SK-N-SH (cell line): ENCODE results near the gene PAFAH1B2. TPM values are rescaled to one million over a fixed set of nuclear protein-coding genes. Genes with fewer than 3 reads are reported as not detected.
A peak's percentile ranks its signal among the peaks of the same experiment; 100 is the strongest.

Experiments
- CTCF ChIA-PET: fragments of 300-600, 350-600 bp; formaldehyde crosslinking; extraction: SDS; loops from one replicate; lab custom pipeline; 2021; lab: Yijun Ruan, JAX
- POLR2A ChIA-PET: fragments of 350-600 bp; sonication (Branson Sonifier 250); formaldehyde crosslinking; extraction: SDS; loops from one replicate; lab custom pipeline; 2020; ENCODE audit warnings: antibody characterized with exemption, inconsistent platforms; lab: Yijun Ruan, JAX
- DNase-seq: peaks from one replicate; pipeline ENCODE4 v3.0.0; 2012
- H2AFZ ChIP-seq: fragments of 200-600 bp; sonication (generic); 2 replicates; pipeline ENCODE4 v1.8.1; 2016; ENCODE audit warnings: antibody characterized with exemption, mild to moderate bottlenecking, low read depth
- H3F3A ChIP-seq: fragments of 200-600 bp; sonication (generic); replicated peaks from 2 replicates; pipeline ENCODE3; 2016; ENCODE audit warnings: antibody characterized with exemption, mild to moderate bottlenecking; ENCODE audit not compliant: insufficient read depth
- H3K27ac ChIP-seq, 2 experiments: fragments of 200-500 bp in 1 of 2; fragments of 200-600 bp in 1 of 2; sonication (Bioruptor generic) in 1 of 2; sonication (generic), shearing (Covaris generic) in 1 of 2; 2 replicates each; pipeline versions ENCODE4 v1.5.1 to v1.6.1; 2014 to 2016; ENCODE audit warnings: low read depth in 2 of 2, inconsistent platforms in 1 of 2, low read length in 1 of 2, mild to moderate bottlenecking in 1 of 2, mixed read lengths in 1 of 2
- H3K27me3 ChIP-seq: fragments of 200-600 bp; sonication (generic), shearing (Covaris generic); 2 replicates; pipeline ENCODE4 v1.6.1; 2016; ENCODE audit warnings: mixed run types; ENCODE audit not compliant: insufficient read depth
- H3K36me3 ChIP-seq, 2 experiments: fragments of 200-500 bp in 1 of 2; fragments of 200-600 bp in 1 of 2; sonication (Bioruptor generic) in 1 of 2; sonication (generic) in 1 of 2; replicated peaks in 1 of 2; 2 replicates each; pipeline versions ENCODE3 to v1.5.1; 2014 to 2016; ENCODE audit warnings: low read length in 1 of 2, mild to moderate bottlenecking in 1 of 2; ENCODE audit not compliant: insufficient read depth in 2 of 2, control insufficient read depth in 1 of 2
- H3K4me1 ChIP-seq, 2 experiments: fragments of 200-500 bp in 1 of 2; fragments of 200-600 bp in 1 of 2; sonication (Bioruptor generic) in 1 of 2; sonication (generic), shearing (Covaris generic) in 1 of 2; 2 replicates each; pipeline versions ENCODE4 v1.5.1 to v1.6.1; 2014 to 2016; ENCODE audit warnings: low read depth in 1 of 2, low read length in 1 of 2, mixed run types in 1 of 2; ENCODE audit not compliant: insufficient read depth in 2 of 2, control insufficient read depth in 1 of 2
- H3K4me2 ChIP-seq: fragments of 200-600 bp; sonication (generic), shearing (Covaris generic); 2 replicates; pipeline ENCODE4 v1.6.1; 2017; ENCODE audit warnings: mixed run types
- H3K4me3 ChIP-seq, 2 experiments: fragments of 200-500 bp in 1 of 2; fragments of 200-600 bp in 1 of 2; sonication (Bioruptor generic) in 1 of 2; sonication (generic), shearing (Covaris generic) in 1 of 2; 2 replicates each; pipeline versions ENCODE4 v1.5.1 to v1.8.1; 2014 to 2016; ENCODE audit warnings: low read depth in 2 of 2, inconsistent platforms in 1 of 2, low read length in 1 of 2, mild to moderate bottlenecking in 1 of 2, mixed read lengths in 1 of 2, moderate library complexity in 1 of 2
- H3K79me2 ChIP-seq: fragments of 200-600 bp; sonication (generic); 2 replicates; pipeline ENCODE4 v1.8.1; 2017; ENCODE audit warnings: mild to moderate bottlenecking; ENCODE audit not compliant: insufficient read depth
- H3K9ac ChIP-seq: fragments of 200-600 bp; sonication (generic); 2 replicates; pipeline ENCODE4 v1.6.1; 2017; ENCODE audit warnings: mixed run types
- H3K9me2 ChIP-seq: fragments of 200-600 bp; sonication (generic); 2 replicates; pipeline ENCODE4 v1.6.1; 2017; ENCODE audit warnings: mixed run types
- H3K9me3 ChIP-seq: fragments of 200-600 bp; sonication (generic); 2 replicates; pipeline ENCODE4 v1.6.1; 2017; ENCODE audit warnings: mixed run types, mild to moderate bottlenecking, moderate library complexity
- H4K20me1 ChIP-seq: fragments of 200-600 bp; sonication (generic); 2 replicates; pipeline ENCODE4 v1.6.1; 2017; ENCODE audit warnings: mild to moderate bottlenecking, mixed run types; ENCODE audit not compliant: insufficient read depth
- CHD2 ChIP-seq: fragments of 150-350 bp; IDR thresholded peaks from 2 replicates; pipeline ENCODE4 v1.6.1; 2018; ENCODE audit warnings: low read length; ENCODE audit not compliant: partially characterized antibody
- ELF1 ChIP-seq: IDR thresholded peaks from 2 replicates; pipeline ENCODE4 v1.4.0; 2012
- EZH2phosphoT487 ChIP-seq: fragments of 200-600 bp; sonication (generic); IDR thresholded peaks from 2 replicates; pipeline ENCODE4 v1.6.1; 2017; ENCODE audit warnings: low read depth, mixed run types, mild to moderate bottlenecking, antibody characterized with exemption, moderate library complexity, borderline replicate concordance
- FOSL2 ChIP-seq: IDR thresholded peaks from 2 replicates; pipeline ENCODE4 v1.4.0; 2012; ENCODE audit warnings: low read depth, mild to moderate bottlenecking, moderate library complexity, borderline replicate concordance
- FOXJ3 ChIP-seq: sonication (generic); formaldehyde crosslinking; IDR thresholded peaks from 2 replicates; pipeline ENCODE4 v1.5.1; 2020; ENCODE audit warnings: mild to moderate bottlenecking, missing genetic modification reagents
- GABPA ChIP-seq: IDR thresholded peaks from 2 replicates; pipeline ENCODE4 v1.4.0; 2012; ENCODE audit warnings: low read depth, mild to moderate bottlenecking
- GATA2 ChIP-seq: sonication (generic); formaldehyde crosslinking; IDR thresholded peaks from 2 replicates; pipeline ENCODE4 v1.5.0; 2020; ENCODE audit warnings: mild to moderate bottlenecking, missing genetic modification reagents
- MEF2A ChIP-seq: IDR thresholded peaks from 2 replicates; pipeline ENCODE4 v1.4.0; 2012; ENCODE audit warnings: low read depth, borderline replicate concordance
- NRF1 ChIP-seq: IDR thresholded peaks from 2 replicates; pipeline ENCODE4 v1.6.1; 2012; ENCODE audit warnings: low read depth, mild to moderate bottlenecking, low read length
- POLR2AphosphoS5 ChIP-seq: IDR thresholded peaks from 2 replicates; pipeline ENCODE4 v1.6.1; 2012; ENCODE audit warnings: low read depth, low read length
- SMC3 ChIP-seq: IDR thresholded peaks from 2 replicates; pipeline ENCODE4 v1.6.1; 2012; ENCODE audit warnings: low read depth, low read length, improper control_type of control experiment
- TAF1 ChIP-seq: IDR thresholded peaks from 2 replicates; pipeline ENCODE4 v1.6.1; 2012; ENCODE audit warnings: low read depth, mild to moderate bottlenecking, low read length, moderate library complexity, borderline replicate concordance
- TCF12 ChIP-seq: IDR thresholded peaks from 2 replicates; pipeline ENCODE4 v1.4.0; 2012
- YY1 ChIP-seq: IDR thresholded peaks from 2 replicates; pipeline ENCODE4 v1.4.0; 2012; ENCODE audit warnings: low read depth, mild to moderate bottlenecking
- WGBS: methylation state at CpG from one replicate; pipeline ENCODE4 v1.1.6; 2017; ENCODE audit warnings: low lambda C conversion rate; 5-methylcytosine and 5-hydroxymethylcytosine counted together
- polyA plus RNA-seq, 3 experiments: library from polyadenylated mRNA; depleted of rRNA; stranded (reverse); fragments of >200 nt; gene quantifications; 2 replicates each; pipeline ENCODE4 v1.2.3, GENCODE V29; 2012
- TF ChIP-seq, protein P1 (sequence below): IDR thresholded peaks from 2 replicates; pipeline ENCODE4 v1.4.0; 2012; ENCODE audit warnings: low read depth, borderline replicate concordance
- TF ChIP-seq, protein P2 (sequence below): fragments of 150-350 bp; IDR thresholded peaks from 2 replicates; pipeline ENCODE4 v1.6.1; 2016; ENCODE audit warnings: mild to moderate bottlenecking, low read depth, low read length
- TF ChIP-seq, protein P3 (sequence below): IDR thresholded peaks from 2 replicates; pipeline ENCODE4 v1.6.1; 2012; ENCODE audit warnings: mild to moderate bottlenecking, low read depth, low read length, moderate library complexity
- TF ChIP-seq, protein P4 (sequence below): IDR thresholded peaks from 2 replicates; pipeline ENCODE4; 2012
- TF ChIP-seq, protein P5 (sequence below): fragments of 150-350 bp; IDR thresholded peaks from 2 replicates; pipeline ENCODE4 v1.6.1; 2017; ENCODE audit warnings: antibody characterized with exemption, low read length, low read depth, borderline replicate concordance
- TF ChIP-seq, protein P6 (sequence below): fragments of 200-600 bp; sonication (generic); IDR thresholded peaks from 2 replicates; pipeline ENCODE4 v1.6.1; 2017; ENCODE audit warnings: antibody characterized with exemption, mild to moderate bottlenecking, moderate library complexity

Gene PAFAH1B2
- polyA plus RNA-seq, 1 of the 3 experiments (the other 2 are of a cell fraction), result 19.6 TPM

DNA sequence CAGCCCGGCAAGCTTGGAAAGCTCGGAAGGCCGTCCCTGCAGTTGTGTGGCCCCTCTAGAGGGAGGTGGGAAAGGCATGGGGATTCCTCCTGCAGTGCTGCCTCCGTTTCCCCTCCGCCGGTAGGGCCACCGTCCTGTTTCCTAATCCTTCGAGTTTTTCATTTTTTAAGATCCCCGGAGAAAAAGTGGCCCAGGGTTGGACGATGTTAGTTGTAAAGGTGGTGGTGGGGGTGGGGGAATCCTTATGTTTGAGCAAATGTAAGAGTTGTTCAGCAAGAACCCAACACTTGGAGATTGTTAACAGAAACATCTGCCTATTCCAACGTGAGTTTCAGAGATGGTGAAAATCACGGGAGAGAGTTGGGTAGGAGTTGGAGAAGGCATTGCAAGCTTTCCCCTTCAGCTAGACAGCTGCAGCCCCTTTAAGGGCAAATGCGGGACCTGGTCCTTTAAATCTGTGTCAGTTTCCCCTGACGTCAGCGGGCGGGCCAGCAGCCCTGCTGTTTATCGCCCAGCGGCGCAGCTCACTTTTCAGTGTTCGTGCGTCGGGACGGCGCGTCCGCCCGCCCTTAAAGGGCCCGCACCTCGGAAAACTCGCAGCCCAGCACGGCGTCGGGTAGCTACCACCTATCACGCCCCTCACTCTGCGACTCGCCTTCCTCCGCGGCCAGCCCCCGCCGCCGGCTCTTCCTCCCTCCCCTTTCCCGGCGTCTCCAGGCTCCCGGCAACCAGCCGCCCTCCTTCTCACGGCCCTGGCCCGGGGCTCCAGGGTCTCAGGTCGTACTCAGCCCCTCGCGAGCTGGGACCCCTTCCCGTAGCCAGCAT is 34.3 kb downstream of the PAFAH1B2 start, which contains the start of gene SIDT2:
Gene SIDT2 (plus strand): TSS at position 534 of the 825 bp plus-strand sequence. CDS start 521 bp downstream, outside the sequence.
- POLR2A ChIA-PET, result interaction anchor here (0.7 to 1.0 kb wide), 3 partner anchors 16 to 32 kb away, joined by 3 read pairs; no protein-coding TSS in a partner anchor
- peaks cover 10 to 21% of the 10 kb centered on the region in 2 experiments; a peak in 2 of 4 replicates for H3K4me1 ChIP-seq
- peak; percentile 92 for DNase-seq
- H3K4me2 ChIP-seq, result peak within 1 kb of the TSS; percentile 99
- 5% methylated on average over 38 of the region's 51 CpGs for WGBS
- no peaks in the 10 kb centered on the region for H3K9me3 ChIP-seq
- CTCF ChIA-PET, result interaction anchor here (0.6 to 6.4 kb wide), 7 partner anchors 8 to 387 kb away, joined by 3 to 54 read pairs (median 3); partner anchors contain the start of genes APOA5, PCSK7 and RNF214
- no peaks in the 10 kb centered on the region for H3K27me3 ChIP-seq
- peaks cover 20% of the 10 kb centered on the region for H3F3A ChIP-seq
- peaks cover 11% of the 10 kb centered on the region; the same call in 1 of the 2 replicates for H3K79me2 ChIP-seq
- H3K36me3 ChIP-seq, result peaks cover 8 to 12% of the 10 kb centered on the region in 2 experiments
- peak within 1 kb of the TSS; percentile 42 to 82 for H3K27ac ChIP-seq
- H3K9ac ChIP-seq, result peak within 1 kb of the TSS; percentile 81
- H2AFZ ChIP-seq, result peak within 1 kb of the TSS; percentile 78
- peak within 1 kb of the TSS; percentile 76 to 77 for H3K4me3 ChIP-seq
- no peaks in the 10 kb centered on the region for H3K9me2 ChIP-seq
- no peaks in the 10 kb centered on the region for H4K20me1 ChIP-seq
- peak; percentile 52; the same call in 1 of the 2 replicates for TF ChIP-seq NRF1
- TF ChIP-seq, protein P1, sequence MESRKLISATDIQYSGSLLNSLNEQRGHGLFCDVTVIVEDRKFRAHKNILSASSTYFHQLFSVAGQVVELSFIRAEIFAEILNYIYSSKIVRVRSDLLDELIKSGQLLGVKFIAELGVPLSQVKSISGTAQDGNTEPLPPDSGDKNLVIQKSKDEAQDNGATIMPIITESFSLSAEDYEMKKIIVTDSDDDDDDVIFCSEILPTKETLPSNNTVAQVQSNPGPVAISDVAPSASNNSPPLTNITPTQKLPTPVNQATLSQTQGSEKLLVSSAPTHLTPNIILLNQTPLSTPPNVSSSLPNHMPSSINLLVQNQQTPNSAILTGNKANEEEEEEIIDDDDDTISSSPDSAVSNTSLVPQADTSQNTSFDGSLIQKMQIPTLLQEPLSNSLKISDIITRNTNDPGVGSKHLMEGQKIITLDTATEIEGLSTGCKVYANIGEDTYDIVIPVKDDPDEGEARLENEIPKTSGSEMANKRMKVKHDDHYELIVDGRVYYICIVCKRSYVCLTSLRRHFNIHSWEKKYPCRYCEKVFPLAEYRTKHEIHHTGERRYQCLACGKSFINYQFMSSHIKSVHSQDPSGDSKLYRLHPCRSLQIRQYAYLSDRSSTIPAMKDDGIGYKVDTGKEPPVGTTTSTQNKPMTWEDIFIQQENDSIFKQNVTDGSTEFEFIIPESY, result no peak
- TF ChIP-seq, protein P2, sequence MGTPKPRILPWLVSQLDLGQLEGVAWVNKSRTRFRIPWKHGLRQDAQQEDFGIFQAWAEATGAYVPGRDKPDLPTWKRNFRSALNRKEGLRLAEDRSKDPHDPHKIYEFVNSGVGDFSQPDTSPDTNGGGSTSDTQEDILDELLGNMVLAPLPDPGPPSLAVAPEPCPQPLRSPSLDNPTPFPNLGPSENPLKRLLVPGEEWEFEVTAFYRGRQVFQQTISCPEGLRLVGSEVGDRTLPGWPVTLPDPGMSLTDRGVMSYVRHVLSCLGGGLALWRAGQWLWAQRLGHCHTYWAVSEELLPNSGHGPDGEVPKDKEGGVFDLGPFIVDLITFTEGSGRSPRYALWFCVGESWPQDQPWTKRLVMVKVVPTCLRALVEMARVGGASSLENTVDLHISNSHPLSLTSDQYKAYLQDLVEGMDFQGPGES, result no peak
- TF ChIP-seq SMC3, result no peak
- TF ChIP-seq, protein P3, sequence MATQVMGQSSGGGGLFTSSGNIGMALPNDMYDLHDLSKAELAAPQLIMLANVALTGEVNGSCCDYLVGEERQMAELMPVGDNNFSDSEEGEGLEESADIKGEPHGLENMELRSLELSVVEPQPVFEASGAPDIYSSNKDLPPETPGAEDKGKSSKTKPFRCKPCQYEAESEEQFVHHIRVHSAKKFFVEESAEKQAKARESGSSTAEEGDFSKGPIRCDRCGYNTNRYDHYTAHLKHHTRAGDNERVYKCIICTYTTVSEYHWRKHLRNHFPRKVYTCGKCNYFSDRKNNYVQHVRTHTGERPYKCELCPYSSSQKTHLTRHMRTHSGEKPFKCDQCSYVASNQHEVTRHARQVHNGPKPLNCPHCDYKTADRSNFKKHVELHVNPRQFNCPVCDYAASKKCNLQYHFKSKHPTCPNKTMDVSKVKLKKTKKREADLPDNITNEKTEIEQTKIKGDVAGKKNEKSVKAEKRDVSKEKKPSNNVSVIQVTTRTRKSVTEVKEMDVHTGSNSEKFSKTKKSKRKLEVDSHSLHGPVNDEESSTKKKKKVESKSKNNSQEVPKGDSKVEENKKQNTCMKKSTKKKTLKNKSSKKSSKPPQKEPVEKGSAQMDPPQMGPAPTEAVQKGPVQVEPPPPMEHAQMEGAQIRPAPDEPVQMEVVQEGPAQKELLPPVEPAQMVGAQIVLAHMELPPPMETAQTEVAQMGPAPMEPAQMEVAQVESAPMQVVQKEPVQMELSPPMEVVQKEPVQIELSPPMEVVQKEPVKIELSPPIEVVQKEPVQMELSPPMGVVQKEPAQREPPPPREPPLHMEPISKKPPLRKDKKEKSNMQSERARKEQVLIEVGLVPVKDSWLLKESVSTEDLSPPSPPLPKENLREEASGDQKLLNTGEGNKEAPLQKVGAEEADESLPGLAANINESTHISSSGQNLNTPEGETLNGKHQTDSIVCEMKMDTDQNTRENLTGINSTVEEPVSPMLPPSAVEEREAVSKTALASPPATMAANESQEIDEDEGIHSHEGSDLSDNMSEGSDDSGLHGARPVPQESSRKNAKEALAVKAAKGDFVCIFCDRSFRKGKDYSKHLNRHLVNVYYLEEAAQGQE, result no peak
- TF ChIP-seq CHD2, result peak; percentile 29
- TF ChIP-seq FOSL2, result no peak
- TF ChIP-seq TCF12, result no peak
- TF ChIP-seq, protein P4, sequence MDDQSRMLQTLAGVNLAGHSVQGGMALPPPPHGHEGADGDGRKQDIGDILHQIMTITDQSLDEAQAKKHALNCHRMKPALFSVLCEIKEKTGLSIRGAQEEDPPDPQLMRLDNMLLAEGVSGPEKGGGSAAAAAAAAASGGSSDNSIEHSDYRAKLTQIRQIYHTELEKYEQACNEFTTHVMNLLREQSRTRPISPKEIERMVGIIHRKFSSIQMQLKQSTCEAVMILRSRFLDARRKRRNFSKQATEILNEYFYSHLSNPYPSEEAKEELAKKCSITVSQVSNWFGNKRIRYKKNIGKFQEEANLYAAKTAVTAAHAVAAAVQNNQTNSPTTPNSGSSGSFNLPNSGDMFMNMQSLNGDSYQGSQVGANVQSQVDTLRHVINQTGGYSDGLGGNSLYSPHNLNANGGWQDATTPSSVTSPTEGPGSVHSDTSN, result peak; percentile 59
- TF ChIP-seq POLR2AphosphoS5, result peak; percentile 51; the same call in 1 of the 2 replicates
- TF ChIP-seq GABPA, result no peak
- TF ChIP-seq, protein P5, sequence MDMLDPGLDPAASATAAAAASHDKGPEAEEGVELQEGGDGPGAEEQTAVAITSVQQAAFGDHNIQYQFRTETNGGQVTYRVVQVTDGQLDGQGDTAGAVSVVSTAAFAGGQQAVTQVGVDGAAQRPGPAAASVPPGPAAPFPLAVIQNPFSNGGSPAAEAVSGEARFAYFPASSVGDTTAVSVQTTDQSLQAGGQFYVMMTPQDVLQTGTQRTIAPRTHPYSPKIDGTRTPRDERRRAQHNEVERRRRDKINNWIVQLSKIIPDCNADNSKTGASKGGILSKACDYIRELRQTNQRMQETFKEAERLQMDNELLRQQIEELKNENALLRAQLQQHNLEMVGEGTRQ, result no peak
- TF ChIP-seq, protein P6, sequence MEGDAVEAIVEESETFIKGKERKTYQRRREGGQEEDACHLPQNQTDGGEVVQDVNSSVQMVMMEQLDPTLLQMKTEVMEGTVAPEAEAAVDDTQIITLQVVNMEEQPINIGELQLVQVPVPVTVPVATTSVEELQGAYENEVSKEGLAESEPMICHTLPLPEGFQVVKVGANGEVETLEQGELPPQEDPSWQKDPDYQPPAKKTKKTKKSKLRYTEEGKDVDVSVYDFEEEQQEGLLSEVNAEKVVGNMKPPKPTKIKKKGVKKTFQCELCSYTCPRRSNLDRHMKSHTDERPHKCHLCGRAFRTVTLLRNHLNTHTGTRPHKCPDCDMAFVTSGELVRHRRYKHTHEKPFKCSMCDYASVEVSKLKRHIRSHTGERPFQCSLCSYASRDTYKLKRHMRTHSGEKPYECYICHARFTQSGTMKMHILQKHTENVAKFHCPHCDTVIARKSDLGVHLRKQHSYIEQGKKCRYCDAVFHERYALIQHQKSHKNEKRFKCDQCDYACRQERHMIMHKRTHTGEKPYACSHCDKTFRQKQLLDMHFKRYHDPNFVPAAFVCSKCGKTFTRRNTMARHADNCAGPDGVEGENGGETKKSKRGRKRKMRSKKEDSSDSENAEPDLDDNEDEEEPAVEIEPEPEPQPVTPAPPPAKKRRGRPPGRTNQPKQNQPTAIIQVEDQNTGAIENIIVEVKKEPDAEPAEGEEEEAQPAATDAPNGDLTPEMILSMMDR, result no peak
- TF ChIP-seq FOXJ3 (CRISPR knock-in tag), result peak; percentile 63; the same call in 1 of the 2 replicates
- no peak for TF ChIP-seq GATA2 (CRISPR knock-in tag)
- TF ChIP-seq YY1, result no peak
- TF ChIP-seq EZH2phosphoT487, result no peak
- TF ChIP-seq TAF1, result peak; percentile 36
- TF ChIP-seq ELF1, result 0 out of 2 replicates have a peak, but pooled peaks have one; percentile 17
- 0 out of 2 replicates have a peak, but pooled peaks have one; percentile 10 for TF ChIP-seq MEF2A
